HT1080 (cell line): ENCODE results near the gene GPC1. TPM values are rescaled to one million over a fixed set of nuclear protein-coding genes. Genes with fewer than 3 reads are reported as not detected.

Source experiments
- DNase-seq: peaks from one replicate; pipeline ENCODE4 v3.0.0-alpha.2; 2015; ENCODE audit warnings: low read depth
- total RNA-seq: library from RNA; depleted of rRNA; stranded (reverse); fragments of >200 nt; shearing (Covaris generic); gene quantifications from 2 replicates; pipeline ENCODE4 v1.2.3, GENCODE V29; 2014

GPC1 gene
- total RNA-seq, 1 experiment from 2014 or later: 54.4 TPM

- DNase-seq: no peak
Measured at GRCh38 chr2:240396623-240397541, 38.6 kb upstream of the GPC1 start.

- no peak for DNase-seq
Measured at GRCh38 chr2:240397542-240397916, 37.9 kb upstream of the GPC1 start.

DNA sequence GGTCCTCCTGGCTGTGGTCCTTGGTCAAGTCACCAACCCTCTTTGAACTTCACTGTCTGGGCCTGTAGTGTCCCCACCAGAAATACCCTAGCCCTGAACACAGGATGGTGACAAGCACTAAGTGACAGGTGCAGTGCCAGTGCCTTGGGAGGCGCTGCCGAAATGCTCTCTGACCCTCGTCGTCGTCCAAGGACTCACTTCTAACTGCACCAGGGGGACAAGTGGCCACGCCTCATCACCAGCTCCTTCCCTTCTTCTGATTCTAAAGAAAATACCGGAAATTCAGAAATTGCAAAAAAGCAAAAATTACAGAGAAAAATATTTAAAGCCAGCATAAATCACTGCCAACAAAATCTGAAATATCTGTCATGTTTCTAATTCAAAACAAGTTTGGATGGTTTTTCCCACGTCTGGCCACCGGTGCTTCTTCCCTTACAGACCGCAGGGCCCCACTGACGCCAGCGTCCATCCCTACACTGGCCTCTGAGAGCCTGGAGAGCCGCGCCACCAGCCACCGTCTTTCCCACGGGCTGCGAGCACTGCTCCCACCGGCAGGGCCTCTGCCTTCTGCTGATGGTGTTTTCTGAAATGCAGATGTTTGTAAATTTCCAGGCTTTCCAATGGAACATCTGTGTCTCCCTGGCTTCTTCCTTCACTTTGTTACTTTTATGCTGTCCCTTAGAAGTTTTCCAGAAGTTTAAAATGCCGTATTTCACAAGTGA lies 37.4 kb upstream of the GPC1 start:
- no peak for DNase-seq

DNA sequence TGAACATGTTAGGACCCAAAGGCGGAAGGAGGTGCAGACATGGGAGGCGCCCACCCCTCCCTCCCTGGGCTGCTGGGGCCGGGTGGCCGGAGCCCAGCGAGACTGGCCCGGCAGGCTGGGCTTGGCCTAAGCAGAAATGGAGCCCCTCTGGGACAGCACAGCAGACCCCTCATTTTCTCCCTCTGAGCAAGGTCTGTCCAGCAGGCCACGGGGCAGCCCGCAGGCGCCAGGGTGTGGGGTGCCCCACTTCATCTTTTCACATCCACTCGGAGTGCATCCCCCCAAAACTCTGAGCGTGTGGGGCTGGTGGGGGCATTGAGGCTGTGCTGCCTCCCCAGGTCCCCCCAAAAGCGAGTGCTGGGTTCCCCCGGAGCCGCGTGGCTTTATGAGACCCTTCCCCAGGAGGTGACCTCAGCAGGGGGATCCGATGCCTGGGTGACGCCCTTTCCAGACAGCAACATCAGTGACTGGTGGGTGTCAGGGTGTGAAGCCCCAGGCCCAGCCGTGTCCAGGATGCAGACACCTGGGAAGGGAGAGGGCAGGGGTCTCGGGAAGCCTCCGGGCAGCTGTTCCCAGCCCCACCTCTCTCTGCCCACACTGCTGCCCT lies 36.7 kb upstream of the GPC1 start:
- DNase-seq: no peak

- DNase-seq: no peak
Measured at GRCh38 chr2:240399419-240400324, 35.8 kb upstream of the GPC1 start.

DNA sequence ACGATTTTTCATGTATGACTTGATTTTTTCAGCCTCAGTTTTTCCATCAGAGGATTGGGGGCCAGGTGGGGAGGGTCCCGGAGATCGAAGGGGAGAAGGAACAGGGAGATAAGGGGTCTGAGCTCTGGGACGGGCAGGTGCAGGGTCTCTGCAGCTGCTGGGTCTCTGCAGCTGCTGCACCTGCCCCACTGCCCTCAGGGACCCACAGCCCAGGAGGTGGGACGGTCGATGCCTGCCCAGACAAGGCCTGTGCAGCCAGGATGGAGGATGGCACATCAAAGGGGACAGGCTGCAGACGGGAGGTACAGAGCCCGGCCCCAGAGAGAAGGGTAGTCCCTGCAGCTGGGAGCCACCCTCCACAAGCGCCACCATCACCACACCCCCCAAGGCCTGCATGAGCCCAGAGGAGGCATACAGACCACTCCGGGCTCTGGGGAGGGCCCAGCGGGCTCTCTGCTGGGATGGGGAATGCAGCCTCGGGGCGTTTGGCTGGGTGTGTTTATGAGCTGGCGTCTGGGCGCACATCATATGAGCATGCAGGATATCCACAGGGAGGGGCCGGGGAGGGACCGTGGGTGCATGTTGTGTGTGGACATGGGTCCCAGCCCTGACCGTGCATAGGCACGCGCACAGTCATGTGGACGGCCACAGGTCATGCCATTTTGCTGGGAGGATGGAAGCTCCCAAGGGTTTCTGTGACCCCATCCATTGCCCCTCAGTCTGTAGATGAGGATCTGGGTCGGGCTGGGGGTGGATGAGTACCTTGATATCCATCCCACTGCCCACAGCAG lies 34.9 kb upstream of the GPC1 start:
- no peak for DNase-seq

GRCh38 chr2:240401308-240401707 lies 34.2 kb upstream of the GPC1 start:
- no peak for DNase-seq

DNA sequence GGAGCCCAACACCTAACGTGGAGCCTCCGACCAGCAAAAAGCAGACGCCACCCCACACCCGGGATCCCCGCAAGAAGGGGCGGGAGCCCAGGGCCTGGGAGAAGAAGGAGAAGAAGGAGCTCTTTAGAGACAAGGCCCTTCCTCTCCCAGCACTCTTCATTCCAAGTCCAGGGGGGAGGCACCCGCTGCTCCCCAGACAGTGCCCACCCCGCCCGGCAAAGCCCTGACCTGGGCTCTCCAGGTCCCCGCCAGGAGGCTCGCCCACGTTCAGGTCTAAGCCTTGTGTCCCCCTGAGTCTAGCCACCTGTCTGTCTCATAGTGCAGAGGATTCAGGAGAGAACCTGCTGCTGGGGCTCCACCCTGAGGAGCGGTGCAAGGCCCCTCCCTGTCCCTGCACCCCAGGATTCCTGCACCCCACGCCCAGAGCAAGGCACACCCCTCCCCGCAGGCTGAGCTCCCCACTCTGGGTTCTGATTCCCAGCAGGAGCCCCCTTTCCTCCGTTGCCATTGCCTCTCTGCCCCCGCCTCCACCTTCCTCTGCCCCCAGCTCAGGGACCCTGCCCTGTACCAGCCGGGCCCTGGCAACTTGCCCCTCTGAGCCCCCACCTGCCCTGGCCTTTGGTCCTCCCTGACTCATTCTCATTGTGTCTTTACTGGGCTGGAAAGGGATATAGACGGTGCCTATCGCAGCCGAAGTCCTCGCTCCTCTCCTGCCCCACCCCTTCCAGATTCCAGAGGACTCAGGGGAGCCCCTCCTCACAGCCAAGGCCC lies 33.5 kb upstream of the GPC1 start:
- no peak for DNase-seq

- no peak for DNase-seq
Measured at GRCh38 chr2:240402566-240403272, 32.7 kb upstream of the GPC1 start.

DNA sequence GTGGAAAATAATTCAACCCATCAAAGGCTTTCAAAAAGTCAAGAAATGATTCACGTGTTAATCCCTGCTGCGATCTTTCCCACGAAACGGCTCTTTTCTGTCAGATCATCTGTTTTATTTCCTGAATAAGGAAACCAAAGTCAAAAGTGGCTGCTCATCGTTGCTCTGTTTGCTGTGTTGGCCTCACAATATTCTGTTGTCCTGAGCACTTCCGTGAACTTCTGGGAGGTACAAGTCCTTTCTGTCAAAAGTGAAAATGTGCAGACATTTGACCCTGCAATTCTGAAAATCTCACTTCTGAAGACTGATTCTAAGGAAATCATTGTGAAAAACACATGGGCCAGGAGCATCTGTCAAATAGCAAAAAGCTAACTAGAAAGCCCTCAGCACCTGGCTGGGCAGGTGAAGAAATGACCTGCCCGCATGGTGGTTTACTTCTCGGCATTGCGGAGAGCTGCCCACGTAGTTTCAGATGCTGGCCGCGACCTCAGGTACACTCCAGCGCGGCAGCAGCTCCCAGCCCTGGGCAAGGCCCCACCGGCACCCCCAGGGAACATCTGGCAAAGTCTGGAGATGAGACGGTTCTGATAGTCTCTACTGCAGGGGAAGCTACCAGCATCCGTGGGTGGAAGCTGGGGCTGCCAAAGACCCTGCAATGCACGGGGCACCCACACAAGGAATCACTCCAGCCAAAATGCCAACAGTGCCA lies 31.9 kb upstream of the GPC1 start:
- no peak for DNase-seq

GRCh38 chr2:240404174-240404852 lies 31.1 kb upstream of the GPC1 start:
- no peak for DNase-seq

GRCh38 chr2:240405133-240405532 lies 30.3 kb upstream of the GPC1 start:
- DNase-seq: no peak

- no peak for DNase-seq
Measured at GRCh38 chr2:240405684-240406313, 29.7 kb upstream of the GPC1 start.

DNA sequence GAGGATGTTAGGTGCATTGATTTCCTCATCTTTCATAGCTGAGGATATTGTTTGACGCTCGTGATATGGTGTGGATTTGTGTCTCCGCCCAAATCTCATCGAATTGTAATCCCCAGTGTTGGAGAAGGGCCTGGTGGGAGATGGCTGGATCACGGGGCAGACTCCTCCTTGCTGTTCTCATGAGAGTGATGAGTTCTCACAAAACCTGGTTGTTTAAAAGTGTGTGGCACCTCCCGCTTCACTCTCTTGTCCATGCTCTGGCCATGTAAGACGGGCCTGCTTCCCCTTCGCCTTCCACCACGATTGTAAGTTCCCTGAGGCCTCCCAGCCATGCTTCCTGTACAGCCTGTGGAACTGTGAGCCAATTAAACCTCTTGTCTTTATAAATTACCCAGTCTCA lies 28.4 kb upstream of the GPC1 start:
- DNase-seq: no peak

- no peak for DNase-seq
Measured at GRCh38 chr2:240410004-240410403, 25.5 kb upstream of the GPC1 start.

DNA sequence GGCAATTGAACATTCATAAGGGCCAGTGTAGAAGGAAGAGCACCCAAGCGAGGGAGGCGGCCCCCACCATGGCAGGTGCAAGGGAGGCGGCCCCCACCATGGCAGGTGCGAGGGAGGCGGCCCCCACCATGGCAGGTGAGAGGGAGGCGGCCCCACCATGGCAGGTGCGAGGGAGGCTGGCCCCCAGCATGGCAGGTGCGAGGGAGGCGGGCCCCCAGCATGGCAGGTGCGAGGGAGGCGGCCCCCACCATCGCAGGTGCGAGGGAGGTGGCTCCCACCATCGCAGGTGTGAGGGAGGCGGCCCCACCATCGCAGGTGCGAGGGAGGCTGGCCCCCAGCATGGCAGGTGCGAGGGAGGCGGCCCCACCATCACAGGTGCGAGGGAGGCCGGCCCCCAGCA lies 24.7 kb upstream of the GPC1 start:
- no peak for DNase-seq
